ENCODE data around the gene JMJD8. TPM values are rescaled to one million over a fixed set of nuclear protein-coding genes. Genes with fewer than 3 reads are reported as not detected.
A peak's percentile ranks its signal among the peaks of the same experiment; 100 is the strongest.

The JMJD8 gene
- total and polyA plus RNA-seq, 9 of the 15 experiments (the other 6 are each of a cell fraction or from before 2014, with no cell fraction given) = 1.2 to 50.6 (median 29.3) TPM

DNA sequence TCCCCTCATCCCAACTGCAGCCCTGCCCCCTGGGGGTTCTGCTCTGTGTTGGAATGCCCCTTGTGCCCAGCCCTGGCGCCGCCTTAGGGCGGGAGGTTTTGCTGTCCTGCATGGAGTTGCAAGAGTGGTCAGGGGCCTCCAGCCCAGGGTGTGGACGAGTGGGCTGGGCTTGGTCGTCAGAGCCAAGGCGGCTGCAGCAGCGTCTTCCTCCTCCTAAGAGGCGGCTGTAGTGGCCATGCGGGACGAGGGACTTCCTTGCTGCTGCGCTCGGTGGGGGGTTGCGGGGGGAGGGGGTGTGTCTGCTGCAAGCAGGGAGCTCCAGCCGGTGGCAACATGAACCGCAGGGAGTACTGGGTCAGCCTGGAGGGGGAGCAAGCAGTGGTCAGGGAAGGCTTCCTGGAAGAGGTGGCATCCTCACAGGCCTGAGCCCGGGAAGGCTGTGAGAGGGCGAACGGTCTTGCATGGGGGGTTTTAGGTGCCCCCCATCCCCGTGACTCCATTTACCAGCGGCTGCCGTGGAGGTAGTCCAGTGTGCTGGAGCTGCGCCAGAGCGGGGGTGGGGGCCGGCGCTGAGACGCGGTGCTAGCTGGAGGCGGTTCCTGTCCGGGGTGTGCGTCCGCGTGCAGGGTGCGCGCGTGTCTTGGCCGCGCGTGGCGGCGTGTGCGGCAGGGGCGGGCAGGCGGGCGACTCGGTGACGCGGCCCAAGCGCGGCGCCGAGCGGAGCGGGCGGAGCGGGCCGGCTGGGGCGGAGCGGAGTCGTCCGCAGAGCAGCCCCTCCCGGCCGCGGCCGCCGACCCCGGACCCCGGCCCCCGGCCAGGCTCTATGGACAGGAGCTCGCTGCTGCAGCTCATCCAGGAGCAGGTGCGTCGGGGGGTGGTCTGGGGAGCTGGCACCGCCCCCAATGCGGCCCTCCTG, 8.9 kb downstream of the JMJD8 start, which contains the start of gene RHBDL1 (continued):
- TF ChIP-seq RREB1 (CRISPR knock-in tag; IDR thresholded peaks at IDR 0.05) = no peak
- peak; percentile 57 to 77; a peak in 2 of 4 replicates for TF ChIP-seq FOXK2 (conservative IDR thresholded peaks at IDR 0.05 in 1 of 2, IDR thresholded peaks at IDR 0.05 in 1 of 2; ENCODE audit: low read depth in 2 of 2)
- peak; percentile 29; the same call in 1 of the 2 replicates for TF ChIP-seq MYNN (IDR thresholded peaks at IDR 0.05)
- TF ChIP-seq MYNN (CRISPR knock-in tag; IDR thresholded peaks at IDR 0.05) = no peak
- peak; percentile 14; the same call in 1 of the 2 replicates for TF ChIP-seq USF1 (CRISPR knock-in tag; IDR thresholded peaks at IDR 0.05)
- TF ChIP-seq ZNF133 (CRISPR knock-in tag; IDR thresholded peaks at IDR 0.05) = no peak
- no peak for TF ChIP-seq ZFP1 (CRISPR knock-in tag; IDR thresholded peaks at IDR 0.05)
- TF ChIP-seq BHLHE40 (IDR thresholded peaks at IDR 0.05; ENCODE audit: low read length) = 0 out of 2 replicates have a peak, but pooled peaks have one; percentile 0
- TF ChIP-seq TAL1 (IDR thresholded peaks at IDR 0.05) = no peak
- TF ChIP-seq XRCC4 (IDR thresholded peaks at IDR 0.05; ENCODE audit: extremely low read depth, insufficient read depth, insufficient read length) = no peak
- no peak for TF ChIP-seq KLF6 (CRISPR knock-in tag; IDR thresholded peaks at IDR 0.05; ENCODE audit: borderline replicate concordance)
- TF ChIP-seq ZNF431 (CRISPR knock-in tag; IDR thresholded peaks at IDR 0.05) = no peak
- no peak for TF ChIP-seq POLR3G (IDR thresholded peaks at IDR 0.05; ENCODE audit: extremely low read depth, insufficient read length, insufficient replicate concordance)
- TF ChIP-seq PHB (CRISPR knock-in tag; IDR thresholded peaks at IDR 0.05) = no peak
- no peak for TF ChIP-seq HSF4 (CRISPR knock-in tag; IDR thresholded peaks at IDR 0.05; ENCODE audit: borderline replicate concordance)
- no peak for TF ChIP-seq EZH2 (IDR thresholded peaks at IDR 0.05; ENCODE audit: borderline replicate concordance, low read depth, low read length)
- TF ChIP-seq CBX3 (IDR thresholded peaks at IDR 0.05; ENCODE audit: borderline replicate concordance in 1 of 2, low read length in 2 of 2) = peak in 1 of 2 experiments; percentile 73; a peak in 1 of 3 replicates
- TF ChIP-seq MXI1 (IDR thresholded peaks at IDR 0.05; ENCODE audit: low read depth, low read length) = no peak
- peak; percentile 83 for TF ChIP-seq HMGN3 (IDR thresholded peaks at IDR 0.05; ENCODE audit: borderline replicate concordance, extremely low read depth, insufficient read length, low read depth, low read length)

Data from K562 (cell line).